22Rv1 (cell line): ENCODE measurements around the gene LAMA1.

Source experiments
- H3K27ac ChIP-seq: fragments of 450-650 bp; 2 replicates; pipeline ENCODE4 v1.5.1; 2017
- ZFX ChIP-seq: fragments of 450-650 bp; IDR thresholded peaks from 2 replicates; pipeline ENCODE4 v1.6.1; 2017; ENCODE audit warnings: antibody characterized with exemption, borderline replicate concordance
- TF ChIP-seq, protein P1 (sequence below): fragments of 450-650 bp; IDR thresholded peaks from 2 replicates; pipeline ENCODE4 v1.5.1; 2017; ENCODE audit warnings: mild to moderate bottlenecking

LAMA1 gene

DNA sequence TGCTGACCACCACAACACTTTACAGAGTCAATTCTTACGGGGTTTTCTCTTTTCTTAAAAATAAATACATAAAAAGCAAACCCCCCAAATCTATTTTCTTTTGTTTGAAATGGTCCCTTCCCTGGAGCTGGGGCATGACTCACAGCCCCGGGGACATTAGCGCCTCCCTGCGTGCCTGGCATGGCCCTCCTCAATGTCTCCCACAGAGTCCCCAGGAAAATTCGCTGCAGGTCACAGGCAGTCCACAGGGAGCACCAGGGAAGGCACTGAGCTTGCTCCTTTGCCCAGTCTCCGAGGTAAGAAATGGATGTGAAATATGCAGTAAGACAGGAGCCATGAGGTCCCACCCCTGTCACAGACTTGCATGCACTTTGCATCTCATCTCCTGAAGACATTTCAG lies 142.5 kb downstream of the LAMA1 start:
- no peak for TF ChIP-seq ZFX
- TF ChIP-seq, protein P1, sequence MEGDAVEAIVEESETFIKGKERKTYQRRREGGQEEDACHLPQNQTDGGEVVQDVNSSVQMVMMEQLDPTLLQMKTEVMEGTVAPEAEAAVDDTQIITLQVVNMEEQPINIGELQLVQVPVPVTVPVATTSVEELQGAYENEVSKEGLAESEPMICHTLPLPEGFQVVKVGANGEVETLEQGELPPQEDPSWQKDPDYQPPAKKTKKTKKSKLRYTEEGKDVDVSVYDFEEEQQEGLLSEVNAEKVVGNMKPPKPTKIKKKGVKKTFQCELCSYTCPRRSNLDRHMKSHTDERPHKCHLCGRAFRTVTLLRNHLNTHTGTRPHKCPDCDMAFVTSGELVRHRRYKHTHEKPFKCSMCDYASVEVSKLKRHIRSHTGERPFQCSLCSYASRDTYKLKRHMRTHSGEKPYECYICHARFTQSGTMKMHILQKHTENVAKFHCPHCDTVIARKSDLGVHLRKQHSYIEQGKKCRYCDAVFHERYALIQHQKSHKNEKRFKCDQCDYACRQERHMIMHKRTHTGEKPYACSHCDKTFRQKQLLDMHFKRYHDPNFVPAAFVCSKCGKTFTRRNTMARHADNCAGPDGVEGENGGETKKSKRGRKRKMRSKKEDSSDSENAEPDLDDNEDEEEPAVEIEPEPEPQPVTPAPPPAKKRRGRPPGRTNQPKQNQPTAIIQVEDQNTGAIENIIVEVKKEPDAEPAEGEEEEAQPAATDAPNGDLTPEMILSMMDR = no peak
- H3K27ac ChIP-seq = no peak overlapping the region

DNA sequence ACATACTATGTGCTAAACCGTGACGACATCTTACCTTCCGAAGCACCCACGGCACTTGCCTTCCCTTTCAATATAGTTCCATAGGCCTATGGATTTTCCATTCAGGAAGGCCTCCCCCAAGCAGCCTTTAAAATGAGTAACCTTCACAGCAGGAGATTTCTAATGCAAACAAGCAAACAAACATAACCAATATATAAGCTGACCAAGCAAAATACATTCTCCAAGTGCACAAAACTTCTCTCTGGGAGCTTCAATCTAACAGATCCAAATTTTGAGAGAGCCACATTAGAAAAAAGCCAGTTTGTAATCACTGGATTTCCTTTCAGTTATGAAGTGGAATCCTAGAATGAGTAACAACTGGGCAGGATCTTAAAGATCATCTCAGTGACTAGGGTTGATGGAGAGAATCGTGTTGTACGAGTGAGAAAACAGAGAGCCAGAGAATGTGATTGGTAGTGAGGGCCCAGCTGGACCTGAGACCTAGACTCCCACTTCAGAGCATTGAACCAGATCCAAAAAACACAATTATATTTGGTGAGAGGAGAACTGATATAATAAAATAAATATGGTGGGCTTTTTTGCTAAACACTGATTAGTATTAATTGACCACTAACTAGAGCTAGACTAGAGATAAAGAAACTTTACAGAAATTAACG lies 145.6 kb downstream of the LAMA1 start:
- TF ChIP-seq, protein P1 = no peak
- no peak for TF ChIP-seq ZFX
- H3K27ac ChIP-seq = no peak overlapping the region

DNA sequence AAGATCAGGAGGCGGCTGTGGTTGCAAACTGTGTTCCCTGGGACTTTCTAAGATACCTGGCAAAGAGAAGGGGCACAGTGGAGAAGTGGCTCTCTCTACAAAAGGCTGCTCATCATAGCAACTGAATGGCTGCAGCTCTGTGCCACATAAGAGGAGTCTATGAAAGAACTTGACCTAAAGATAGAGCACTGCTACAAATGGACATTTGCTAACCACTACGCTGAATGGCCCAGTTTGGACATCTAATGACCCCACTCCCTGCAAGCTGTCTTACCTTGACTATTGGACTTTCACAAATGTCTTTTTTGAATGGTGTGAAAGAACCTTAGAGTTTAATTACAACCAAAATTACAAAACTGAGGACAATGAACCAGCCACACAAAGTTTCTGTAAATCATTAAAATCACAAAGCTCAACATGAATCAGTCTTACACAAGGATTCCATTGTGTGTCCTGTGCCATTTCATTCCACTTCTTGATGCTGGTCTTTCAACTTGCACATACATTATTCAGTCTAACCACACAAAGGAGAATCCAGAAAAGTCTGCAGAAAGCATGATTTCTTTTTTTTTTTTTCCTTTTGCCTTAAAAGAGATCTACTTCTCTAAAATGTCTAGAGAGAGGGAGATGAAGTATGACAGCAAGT lies 154.0 kb downstream of the LAMA1 start:
- H3K27ac ChIP-seq = no peak overlapping the region
- TF ChIP-seq, protein P1 = no peak
- TF ChIP-seq ZFX = no peak

DNA sequence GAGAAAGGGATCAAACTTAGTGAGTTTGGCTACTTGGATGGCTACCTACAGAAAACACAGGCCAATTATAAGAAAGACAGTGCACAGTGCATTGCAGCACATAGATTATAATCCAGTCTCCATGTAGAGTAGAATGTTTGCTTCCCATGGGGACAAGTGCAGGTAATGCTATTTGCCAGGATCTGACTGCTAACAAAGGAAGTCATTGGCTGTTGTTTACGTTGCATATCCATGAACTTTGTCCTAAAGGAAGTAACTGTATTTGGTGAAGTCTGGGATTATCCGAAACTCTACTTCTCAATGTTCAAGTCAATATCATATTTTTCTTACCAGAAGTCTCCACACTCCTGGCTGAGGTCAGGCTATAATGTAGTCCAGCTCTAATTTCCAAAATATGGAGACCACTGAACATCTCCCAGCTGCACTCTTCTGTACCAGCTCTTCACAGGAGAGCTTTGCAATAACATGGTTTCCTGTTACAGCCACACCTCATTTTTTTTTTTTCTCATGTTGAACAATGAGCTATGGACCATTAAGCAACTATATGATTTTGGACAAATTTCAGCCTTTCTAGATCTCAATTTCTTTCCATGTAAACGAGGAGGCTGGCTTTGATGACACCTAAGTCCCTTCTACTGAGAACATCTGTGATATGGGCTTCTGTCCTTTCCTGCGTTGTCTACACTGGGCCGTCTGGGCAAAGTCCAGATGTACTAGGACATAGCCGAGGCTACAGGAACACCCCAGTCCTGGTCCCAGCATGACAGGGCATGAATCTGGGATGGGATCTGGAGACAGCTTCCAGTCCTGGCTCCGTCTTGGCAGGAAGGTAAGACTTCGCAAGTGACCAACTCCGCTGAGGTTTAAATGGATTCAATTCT lies 154.8 kb downstream of the LAMA1 start:
- no peak for TF ChIP-seq ZFX
- TF ChIP-seq, protein P1 = no peak
- H3K27ac ChIP-seq = no peak overlapping the region

DNA sequence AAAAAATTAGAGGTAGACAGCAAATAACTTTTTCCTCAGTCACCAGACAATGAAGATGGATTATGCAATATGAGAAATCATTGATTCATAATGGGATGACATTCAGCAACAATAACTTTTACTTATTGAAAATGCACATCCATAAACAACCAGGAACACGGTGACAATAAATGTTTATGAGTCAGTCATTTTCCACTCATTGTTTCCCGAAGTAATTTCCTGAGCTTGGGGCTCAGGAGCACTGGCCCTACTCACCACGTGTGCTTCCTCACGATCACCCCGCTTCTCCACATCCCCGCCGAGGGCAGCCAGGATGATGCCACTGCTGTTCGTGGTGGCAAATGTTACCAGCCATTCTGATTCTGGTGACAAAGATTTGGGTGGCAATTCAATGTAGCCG lies 156.3 kb downstream of the LAMA1 start:
- TF ChIP-seq, protein P1 = no peak
- no peak for TF ChIP-seq ZFX
- H3K27ac ChIP-seq = no peak overlapping the region

DNA sequence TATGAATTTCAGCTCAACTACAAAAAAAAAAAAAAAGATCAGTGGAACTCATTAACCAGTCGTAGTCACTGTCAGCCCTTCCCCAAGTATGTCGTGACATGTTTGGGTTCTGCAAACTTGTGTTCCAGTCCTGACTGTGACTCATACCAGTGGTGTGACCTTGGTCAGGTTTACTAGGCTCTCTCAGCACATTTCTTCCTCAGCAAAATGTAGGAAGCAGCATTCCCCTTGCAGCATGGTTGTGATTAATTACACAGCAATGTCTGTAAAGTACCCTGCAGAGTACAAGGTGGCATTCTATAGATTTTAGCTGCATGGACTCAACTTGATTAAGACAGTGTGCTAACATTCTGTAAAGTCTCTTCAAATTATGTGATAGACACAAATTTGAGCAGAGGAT lies 156.9 kb downstream of the LAMA1 start:
- H3K27ac ChIP-seq = no peak overlapping the region
- no peak for TF ChIP-seq ZFX
- TF ChIP-seq, protein P1 = no peak

DNA sequence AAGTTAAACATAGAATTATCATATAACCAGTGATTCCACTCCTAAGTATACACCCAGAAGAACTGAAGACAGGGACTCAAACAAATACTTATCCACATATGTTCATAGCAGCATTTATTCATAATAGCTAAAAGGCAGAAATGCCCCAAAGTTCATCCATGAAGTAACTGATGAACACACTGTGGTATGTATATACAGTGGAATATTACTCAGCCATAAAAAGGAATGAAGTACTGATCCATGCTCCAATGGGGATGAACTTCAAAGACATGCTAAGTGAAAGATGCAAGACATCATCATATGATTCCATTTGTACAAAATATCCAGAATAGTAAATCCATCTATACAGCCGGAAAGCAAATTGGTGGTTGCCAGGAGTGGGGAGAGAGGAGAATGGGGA lies 157.5 kb downstream of the LAMA1 start:
- no peak for TF ChIP-seq ZFX
- TF ChIP-seq, protein P1 = no peak
- no peak overlapping the region for H3K27ac ChIP-seq
